Measurements from ENCODE around the gene CHST1. TPM values are rescaled to one million over a fixed set of nuclear protein-coding genes. Genes with fewer than 3 reads are reported as not detected.

CHST1 gene
- total RNA-seq, 2 experiments from 2014 or later, result 0.35 TPM; not detected in 1

GRCh38 chr11:45684440-45684839, 19.0 kb upstream of the CHST1 start:
- Mint-ChIP-seq H3K4me1 (no peaks in the 10 kb centered on the region), H3K4me3 (no peak overlapping the region), H3K27me3 (peaks cover 40% of the 10 kb centered on the region), H3K9me3 (ENCODE audit: low read depth) (no peaks in the 10 kb centered on the region), H3K27ac (no peak overlapping the region), H3K36me3 (no peaks in the 10 kb centered on the region)
- no peak for ATAC-seq
- CTCF ChIA-PET, result interaction anchor here (1.4 kb wide), 1 partner anchor 87 kb away, joined by 4 read pairs; no protein-coding TSS in a partner anchor
- no peak for DNase-seq

- Mint-ChIP-seq H3K4me1 (no peaks in the 10 kb centered on the region), H3K27ac (no peak overlapping the region), H3K36me3 (no peaks in the 10 kb centered on the region), H3K27me3 (peaks cover 32% of the 10 kb centered on the region), H3K9me3 (ENCODE audit: low read depth) (no peaks in the 10 kb centered on the region), H3K4me3 (no peak overlapping the region)
- ATAC-seq (no peak), DNase-seq (no peak)
- CTCF ChIA-PET, result interaction anchor here (1.4 kb wide), 2 partner anchors 88 kb away, joined by 3 to 4 read pairs; no protein-coding TSS in a partner anchor
Measured at GRCh38 chr11:45683271-45684058, 18.0 kb upstream of the CHST1 start.

GRCh38 chr11:45679806-45680205, 14.4 kb upstream of the CHST1 start:
- CTCF ChIA-PET, result no interaction called here
- ATAC-seq (no peak), DNase-seq (no peak)
- Mint-ChIP-seq H3K27ac (no peak overlapping the region), H3K9me3 (ENCODE audit: low read depth) (no peaks in the 10 kb centered on the region), H3K4me1 (no peaks in the 10 kb centered on the region), H3K27me3 (peaks cover under 1% of the 10 kb centered on the region), H3K4me3 (no peak overlapping the region), H3K36me3 (no peaks in the 10 kb centered on the region)

- Mint-ChIP-seq H3K27ac (no peak overlapping the region), H3K4me1 (no peaks in the 10 kb centered on the region), H3K27me3 (no peaks in the 10 kb centered on the region), H3K4me3 (no peak overlapping the region), H3K36me3 (no peaks in the 10 kb centered on the region), H3K9me3 (ENCODE audit: low read depth) (no peaks in the 10 kb centered on the region)
- no peak for ATAC-seq
- no peak for DNase-seq
- CTCF ChIA-PET, result no interaction called here
Measured at GRCh38 chr11:45678976-45679375, 13.6 kb upstream of the CHST1 start.

GRCh38 chr11:45677770-45678512, 12.5 kb upstream of the CHST1 start:
- DNase-seq, result no peak
- no peak overlapping the region for H3K4me3 Mint-ChIP-seq
- no peaks in the 10 kb centered on the region for H3K4me1 Mint-ChIP-seq
- CTCF ChIA-PET, result no interaction called here
- no peak for ATAC-seq
- H3K27me3 Mint-ChIP-seq, result peaks cover 2% of the 10 kb centered on the region
- H3K9me3 Mint-ChIP-seq (ENCODE audit: low read depth), result no peaks in the 10 kb centered on the region
- no peaks in the 10 kb centered on the region for H3K36me3 Mint-ChIP-seq
- no peak overlapping the region for H3K27ac Mint-ChIP-seq

- Mint-ChIP-seq H3K9me3 (ENCODE audit: low read depth) (no peaks in the 10 kb centered on the region), H3K27ac (no peak overlapping the region), H3K4me1 (no peaks in the 10 kb centered on the region), H3K27me3 (peaks cover 4% of the 10 kb centered on the region), H3K4me3 (no peak overlapping the region), H3K36me3 (no peaks in the 10 kb centered on the region)
- no peak for ATAC-seq
- DNase-seq, result no peak
- CTCF ChIA-PET, result no interaction called here
Measured at GRCh38 chr11:45676522-45677095, 11.2 kb upstream of the CHST1 start.

- no peak overlapping the region for H3K27ac Mint-ChIP-seq
- CTCF ChIA-PET, result no interaction called here
- no peak overlapping the region for H3K4me3 Mint-ChIP-seq
- no peaks in the 10 kb centered on the region for H3K36me3 Mint-ChIP-seq
- H3K27me3 Mint-ChIP-seq, result peaks cover 4% of the 10 kb centered on the region
- ATAC-seq, result no peak
- no peak for DNase-seq
- H3K9me3 Mint-ChIP-seq (ENCODE audit: low read depth), result no peaks in the 10 kb centered on the region
- H3K4me1 Mint-ChIP-seq, result no peaks in the 10 kb centered on the region
Measured at GRCh38 chr11:45675646-45676045, 10.2 kb upstream of the CHST1 start.

- ATAC-seq (no peak), DNase-seq (no peak)
- H3K27me3 Mint-ChIP-seq, result peaks cover 4% of the 10 kb centered on the region
- no peak overlapping the region for H3K27ac Mint-ChIP-seq
- no peaks in the 10 kb centered on the region for H3K4me1 Mint-ChIP-seq
- no peaks in the 10 kb centered on the region for H3K9me3 Mint-ChIP-seq (ENCODE audit: low read depth)
- H3K36me3 Mint-ChIP-seq, result no peaks in the 10 kb centered on the region
- no peak overlapping the region for H3K4me3 Mint-ChIP-seq
- CTCF ChIA-PET, result no interaction called here
Measured at GRCh38 chr11:45674481-45675190, 9.2 kb upstream of the CHST1 start.

GRCh38 chr11:45673441-45673840, 8.0 kb upstream of the CHST1 start:
- no peaks in the 10 kb centered on the region for H3K36me3 Mint-ChIP-seq
- H3K27me3 Mint-ChIP-seq, result peaks cover 10% of the 10 kb centered on the region
- no peak overlapping the region for H3K27ac Mint-ChIP-seq
- no peaks in the 10 kb centered on the region for H3K9me3 Mint-ChIP-seq (ENCODE audit: low read depth)
- no peaks in the 10 kb centered on the region for H3K4me1 Mint-ChIP-seq
- CTCF ChIA-PET, result no interaction called here
- DNase-seq (no peak), ATAC-seq (no peak)
- no peak overlapping the region for H3K4me3 Mint-ChIP-seq

GRCh38 chr11:45672593-45672992, 7.2 kb upstream of the CHST1 start:
- no peaks in the 10 kb centered on the region for H3K9me3 Mint-ChIP-seq (ENCODE audit: low read depth)
- peaks cover 19% of the 10 kb centered on the region for H3K27me3 Mint-ChIP-seq
- H3K4me3 Mint-ChIP-seq, result no peak overlapping the region
- no peak for ATAC-seq
- H3K27ac Mint-ChIP-seq, result peak overlapping the region; percentile 58
- DNase-seq, result no peak
- CTCF ChIA-PET, result no interaction called here
- H3K36me3 Mint-ChIP-seq, result no peaks in the 10 kb centered on the region
- no peaks in the 10 kb centered on the region for H3K4me1 Mint-ChIP-seq

GRCh38 chr11:45671246-45672171, 6.1 kb upstream of the CHST1 start:
- H3K9me3 Mint-ChIP-seq (ENCODE audit: low read depth), result no peaks in the 10 kb centered on the region
- no peak overlapping the region for H3K27ac Mint-ChIP-seq
- ATAC-seq (no peak), DNase-seq (no peak)
- CTCF ChIA-PET, result no interaction called here
- no peaks in the 10 kb centered on the region for H3K4me1 Mint-ChIP-seq
- H3K4me3 Mint-ChIP-seq, result no peak overlapping the region
- no peaks in the 10 kb centered on the region for H3K36me3 Mint-ChIP-seq
- peaks cover 29% of the 10 kb centered on the region for H3K27me3 Mint-ChIP-seq

- Mint-ChIP-seq H3K4me1 (no peaks in the 10 kb centered on the region), H3K9me3 (ENCODE audit: low read depth) (no peaks in the 10 kb centered on the region), H3K27me3 (peaks cover 37% of the 10 kb centered on the region), H3K4me3 (no peak overlapping the region), H3K27ac (no peak overlapping the region), H3K36me3 (no peaks in the 10 kb centered on the region)
- DNase-seq, result no peak
- CTCF ChIA-PET, result interaction anchor here (1.5 kb wide), 1 partner anchor 16 kb away, joined by 6 read pairs; no protein-coding TSS in a partner anchor
- no peak for ATAC-seq
Measured at GRCh38 chr11:45670386-45671135, 5.1 kb upstream of the CHST1 start.

Measured in activated CD8-positive, alpha-beta memory T cell treated with anti-CD3 and anti-CD28 coated beads, Interleukin-2, amount 10 ng/mL, durations not matched to agents 7 days and 5 days (primary cell).